Measurements from ENCODE around the gene TMEM263. TPM values are rescaled to one million over a fixed set of nuclear protein-coding genes. Genes with fewer than 3 reads are reported as not detected.

Gene TMEM263
- polyA plus RNA-seq, 1 of the 3 experiments (the other 2 are of a cell fraction) = 16.9 TPM

DNA sequence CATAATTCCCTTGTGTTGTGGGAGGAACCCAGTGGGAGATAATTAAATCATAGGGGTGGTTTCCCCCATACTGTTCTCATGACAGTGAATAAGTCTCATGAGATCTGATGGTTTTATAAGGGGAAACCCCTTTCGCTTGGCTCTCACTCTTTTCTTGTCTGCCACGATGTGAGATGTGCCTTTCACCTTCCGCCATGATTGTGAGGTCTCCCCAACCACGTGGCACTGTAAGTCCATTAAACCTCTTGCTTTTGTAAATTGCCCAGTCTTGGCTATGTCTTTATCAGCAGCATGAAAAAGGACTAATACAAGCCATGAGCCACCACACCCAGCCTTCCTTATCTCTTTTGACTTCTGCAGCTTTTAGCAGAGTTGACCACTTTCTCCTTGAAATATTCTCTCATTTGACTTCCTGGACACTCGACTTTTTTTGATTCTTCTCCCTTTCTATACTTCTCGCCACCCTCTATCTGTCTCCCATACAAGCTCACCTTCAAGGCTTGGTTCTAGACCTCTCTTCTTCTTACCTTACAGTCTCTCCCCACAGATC lies 29.0 kb downstream of the TMEM263 start:
- H3K9me3 ChIP-seq = no peaks in the 10 kb centered on the region
- ChIA-PET POLR2A (interaction anchor here (1.9 kb wide), 1 partner anchor 29 kb away, joined by 11 read pairs; the partner anchor contains the start of gene TMEM263), CTCF (interaction anchor here (1.1 kb wide), 1 partner anchor 10 kb away, joined by 3 read pairs; no protein-coding TSS in a partner anchor)
- H3K27ac ChIP-seq (ENCODE audit: low read depth in 2 of 2, low read length in 1 of 2) = no peak overlapping the region
- peaks cover 14 to 16% of the 10 kb centered on the region in 2 experiments for H3K36me3 ChIP-seq (replicated peaks in 1 of 2; ENCODE audit: control insufficient read depth in 1 of 2, insufficient read depth in 2 of 2, low read length in 1 of 2)
- H3K9ac ChIP-seq = no peak overlapping the region
- no peak overlapping the region for H3K4me2 ChIP-seq
- H4K20me1 ChIP-seq (ENCODE audit: insufficient read depth) = no peaks in the 10 kb centered on the region
- no peak for DNase-seq
- peaks cover 8% of the 10 kb centered on the region for H3F3A ChIP-seq (replicated peaks; ENCODE audit: insufficient read depth)
- 93% methylated on average over 6 of the region's 6 CpGs for WGBS (ENCODE audit: low lambda C conversion rate)
- H3K27me3 ChIP-seq (ENCODE audit: insufficient read depth) = no peaks in the 10 kb centered on the region
- peaks cover 6 to 13% of the 10 kb centered on the region in 2 experiments; a peak in 2 of 4 replicates for H3K4me1 ChIP-seq (ENCODE audit: control insufficient read depth in 1 of 2, insufficient read depth in 2 of 2, low read depth in 1 of 2, low read length in 1 of 2)
- no peak overlapping the region for H3K4me3 ChIP-seq (ENCODE audit: low read depth in 2 of 2, low read length in 1 of 2)
- H3K79me2 ChIP-seq (ENCODE audit: insufficient read depth) = peaks cover 17% of the 10 kb centered on the region
- no peaks in the 10 kb centered on the region for H3K9me2 ChIP-seq
- no peak overlapping the region for H2AFZ ChIP-seq (ENCODE audit: low read depth)
- TF ChIP-seq, protein P1, sequence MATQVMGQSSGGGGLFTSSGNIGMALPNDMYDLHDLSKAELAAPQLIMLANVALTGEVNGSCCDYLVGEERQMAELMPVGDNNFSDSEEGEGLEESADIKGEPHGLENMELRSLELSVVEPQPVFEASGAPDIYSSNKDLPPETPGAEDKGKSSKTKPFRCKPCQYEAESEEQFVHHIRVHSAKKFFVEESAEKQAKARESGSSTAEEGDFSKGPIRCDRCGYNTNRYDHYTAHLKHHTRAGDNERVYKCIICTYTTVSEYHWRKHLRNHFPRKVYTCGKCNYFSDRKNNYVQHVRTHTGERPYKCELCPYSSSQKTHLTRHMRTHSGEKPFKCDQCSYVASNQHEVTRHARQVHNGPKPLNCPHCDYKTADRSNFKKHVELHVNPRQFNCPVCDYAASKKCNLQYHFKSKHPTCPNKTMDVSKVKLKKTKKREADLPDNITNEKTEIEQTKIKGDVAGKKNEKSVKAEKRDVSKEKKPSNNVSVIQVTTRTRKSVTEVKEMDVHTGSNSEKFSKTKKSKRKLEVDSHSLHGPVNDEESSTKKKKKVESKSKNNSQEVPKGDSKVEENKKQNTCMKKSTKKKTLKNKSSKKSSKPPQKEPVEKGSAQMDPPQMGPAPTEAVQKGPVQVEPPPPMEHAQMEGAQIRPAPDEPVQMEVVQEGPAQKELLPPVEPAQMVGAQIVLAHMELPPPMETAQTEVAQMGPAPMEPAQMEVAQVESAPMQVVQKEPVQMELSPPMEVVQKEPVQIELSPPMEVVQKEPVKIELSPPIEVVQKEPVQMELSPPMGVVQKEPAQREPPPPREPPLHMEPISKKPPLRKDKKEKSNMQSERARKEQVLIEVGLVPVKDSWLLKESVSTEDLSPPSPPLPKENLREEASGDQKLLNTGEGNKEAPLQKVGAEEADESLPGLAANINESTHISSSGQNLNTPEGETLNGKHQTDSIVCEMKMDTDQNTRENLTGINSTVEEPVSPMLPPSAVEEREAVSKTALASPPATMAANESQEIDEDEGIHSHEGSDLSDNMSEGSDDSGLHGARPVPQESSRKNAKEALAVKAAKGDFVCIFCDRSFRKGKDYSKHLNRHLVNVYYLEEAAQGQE (IDR thresholded peaks at IDR 0.05; ENCODE audit: low read depth, low read length) = no peak
- no peak for TF ChIP-seq TEAD4 (IDR thresholded peaks at IDR 0.05; ENCODE audit: borderline replicate concordance, insufficient read depth)
- no peak for TF ChIP-seq YY1 (IDR thresholded peaks at IDR 0.05; ENCODE audit: low read depth)
- TF ChIP-seq, protein P2, sequence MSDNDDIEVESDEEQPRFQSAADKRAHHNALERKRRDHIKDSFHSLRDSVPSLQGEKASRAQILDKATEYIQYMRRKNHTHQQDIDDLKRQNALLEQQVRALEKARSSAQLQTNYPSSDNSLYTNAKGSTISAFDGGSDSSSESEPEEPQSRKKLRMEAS (IDR thresholded peaks at IDR 0.05; ENCODE audit: low read depth) = no peak
- TF ChIP-seq, protein P3, sequence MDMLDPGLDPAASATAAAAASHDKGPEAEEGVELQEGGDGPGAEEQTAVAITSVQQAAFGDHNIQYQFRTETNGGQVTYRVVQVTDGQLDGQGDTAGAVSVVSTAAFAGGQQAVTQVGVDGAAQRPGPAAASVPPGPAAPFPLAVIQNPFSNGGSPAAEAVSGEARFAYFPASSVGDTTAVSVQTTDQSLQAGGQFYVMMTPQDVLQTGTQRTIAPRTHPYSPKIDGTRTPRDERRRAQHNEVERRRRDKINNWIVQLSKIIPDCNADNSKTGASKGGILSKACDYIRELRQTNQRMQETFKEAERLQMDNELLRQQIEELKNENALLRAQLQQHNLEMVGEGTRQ (IDR thresholded peaks at IDR 0.05; ENCODE audit: borderline replicate concordance, low read depth, low read length) = no peak
- TF ChIP-seq TCF12 (IDR thresholded peaks at IDR 0.05) = no peak
- TF ChIP-seq EP300 (IDR thresholded peaks at IDR 0.05; ENCODE audit: borderline replicate concordance in 1 of 2, low read depth in 1 of 2, low read length in 1 of 2) = no peak
- TF ChIP-seq RAD21 (IDR thresholded peaks at IDR 0.05; ENCODE audit: low read length) = no peak
- no peak for TF ChIP-seq CHD2 (IDR thresholded peaks at IDR 0.05; ENCODE audit: low read length, partially characterized antibody)
- TF ChIP-seq GATA2 (CRISPR knock-in tag; IDR thresholded peaks at IDR 0.05) = no peak
- TF ChIP-seq, protein P4, sequence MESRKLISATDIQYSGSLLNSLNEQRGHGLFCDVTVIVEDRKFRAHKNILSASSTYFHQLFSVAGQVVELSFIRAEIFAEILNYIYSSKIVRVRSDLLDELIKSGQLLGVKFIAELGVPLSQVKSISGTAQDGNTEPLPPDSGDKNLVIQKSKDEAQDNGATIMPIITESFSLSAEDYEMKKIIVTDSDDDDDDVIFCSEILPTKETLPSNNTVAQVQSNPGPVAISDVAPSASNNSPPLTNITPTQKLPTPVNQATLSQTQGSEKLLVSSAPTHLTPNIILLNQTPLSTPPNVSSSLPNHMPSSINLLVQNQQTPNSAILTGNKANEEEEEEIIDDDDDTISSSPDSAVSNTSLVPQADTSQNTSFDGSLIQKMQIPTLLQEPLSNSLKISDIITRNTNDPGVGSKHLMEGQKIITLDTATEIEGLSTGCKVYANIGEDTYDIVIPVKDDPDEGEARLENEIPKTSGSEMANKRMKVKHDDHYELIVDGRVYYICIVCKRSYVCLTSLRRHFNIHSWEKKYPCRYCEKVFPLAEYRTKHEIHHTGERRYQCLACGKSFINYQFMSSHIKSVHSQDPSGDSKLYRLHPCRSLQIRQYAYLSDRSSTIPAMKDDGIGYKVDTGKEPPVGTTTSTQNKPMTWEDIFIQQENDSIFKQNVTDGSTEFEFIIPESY (IDR thresholded peaks at IDR 0.05; ENCODE audit: borderline replicate concordance, low read depth) = no peak
- no peak for TF ChIP-seq TAF1 (IDR thresholded peaks at IDR 0.05; ENCODE audit: borderline replicate concordance, low read depth, low read length)
